NCI-H1105 treated with DMSO at 0.1 percent for 48 hours (cell line): Measurements from ENCODE around the gene RPRD1B.

Experiments used
- DNase-seq: peaks from one replicate; lab custom pipeline; 2025; lab: John Stamatoyannopoulos, UW

RPRD1B gene

DNA sequence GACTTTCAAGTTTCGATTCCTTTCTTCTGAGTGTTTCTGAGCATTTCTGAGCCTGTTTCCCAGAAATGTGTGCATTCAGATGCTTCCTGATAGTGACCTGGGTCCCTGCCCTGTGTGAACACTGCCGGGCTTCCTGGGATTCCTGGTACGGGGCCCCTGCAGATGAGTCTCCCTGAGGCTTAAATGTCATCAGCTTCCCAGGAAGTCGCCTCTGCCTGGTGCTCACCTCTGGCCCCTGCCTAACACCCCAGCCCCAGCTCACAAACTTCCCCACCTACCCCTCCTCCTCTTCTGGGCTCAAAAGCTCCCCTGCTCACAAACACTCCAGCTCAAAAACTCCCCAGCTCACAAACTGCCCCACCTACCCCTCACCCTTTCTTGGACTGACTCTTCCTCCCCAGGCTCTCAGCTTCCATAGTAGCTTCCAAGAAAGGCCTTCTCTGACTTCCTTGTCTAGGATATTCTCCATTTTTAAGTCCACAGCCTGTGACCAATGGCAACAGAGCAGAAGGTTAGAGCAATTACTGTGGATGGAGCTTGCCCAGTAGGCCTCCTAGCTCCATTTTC lies 89.6 kb downstream of the RPRD1B start:
- DNase-seq: no peak

DNA sequence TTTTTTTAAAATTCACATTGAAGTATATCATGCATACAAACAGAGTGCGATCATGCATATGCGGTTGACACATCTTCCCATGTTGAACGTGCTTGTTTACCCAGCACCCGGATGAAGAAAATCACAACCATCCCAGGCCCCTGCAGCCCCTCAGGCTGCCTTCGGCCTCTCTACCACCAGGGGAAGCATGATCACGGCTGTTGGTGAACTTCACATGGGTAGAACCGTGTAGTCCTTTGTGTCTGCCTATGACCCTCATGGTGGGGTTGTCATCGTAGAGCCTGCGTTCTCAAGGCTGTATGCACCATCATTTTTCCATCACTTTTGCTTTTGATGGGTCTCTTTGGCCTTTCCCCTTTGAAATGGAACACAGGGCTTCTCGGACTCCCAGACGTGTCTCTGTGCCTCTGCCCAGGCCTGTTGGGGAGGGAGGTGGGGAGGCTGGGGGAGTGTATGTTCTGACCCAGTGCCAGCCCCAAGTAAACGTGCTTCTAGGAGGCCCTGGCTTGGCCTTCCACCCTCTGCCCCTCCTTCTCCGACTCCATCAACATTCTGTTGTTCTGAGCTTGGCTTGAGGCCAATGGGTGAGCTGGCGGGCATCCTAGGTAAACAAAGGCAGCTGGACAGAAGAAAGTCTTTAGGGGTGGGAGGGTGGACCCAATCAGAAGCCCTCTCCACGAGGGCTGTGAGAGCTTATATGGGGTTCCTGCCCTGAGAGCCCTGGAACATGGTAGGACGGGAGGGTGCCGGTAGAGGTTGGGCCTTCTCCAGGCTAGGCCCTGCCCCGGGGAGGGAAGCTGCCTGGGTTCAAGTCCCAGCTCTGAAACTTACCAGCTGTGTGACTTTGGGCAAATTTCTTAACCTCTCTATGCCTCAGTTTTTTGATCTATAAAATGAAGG lies 91.9 kb downstream of the RPRD1B start:
- DNase-seq: peak; percentile 97

DNA sequence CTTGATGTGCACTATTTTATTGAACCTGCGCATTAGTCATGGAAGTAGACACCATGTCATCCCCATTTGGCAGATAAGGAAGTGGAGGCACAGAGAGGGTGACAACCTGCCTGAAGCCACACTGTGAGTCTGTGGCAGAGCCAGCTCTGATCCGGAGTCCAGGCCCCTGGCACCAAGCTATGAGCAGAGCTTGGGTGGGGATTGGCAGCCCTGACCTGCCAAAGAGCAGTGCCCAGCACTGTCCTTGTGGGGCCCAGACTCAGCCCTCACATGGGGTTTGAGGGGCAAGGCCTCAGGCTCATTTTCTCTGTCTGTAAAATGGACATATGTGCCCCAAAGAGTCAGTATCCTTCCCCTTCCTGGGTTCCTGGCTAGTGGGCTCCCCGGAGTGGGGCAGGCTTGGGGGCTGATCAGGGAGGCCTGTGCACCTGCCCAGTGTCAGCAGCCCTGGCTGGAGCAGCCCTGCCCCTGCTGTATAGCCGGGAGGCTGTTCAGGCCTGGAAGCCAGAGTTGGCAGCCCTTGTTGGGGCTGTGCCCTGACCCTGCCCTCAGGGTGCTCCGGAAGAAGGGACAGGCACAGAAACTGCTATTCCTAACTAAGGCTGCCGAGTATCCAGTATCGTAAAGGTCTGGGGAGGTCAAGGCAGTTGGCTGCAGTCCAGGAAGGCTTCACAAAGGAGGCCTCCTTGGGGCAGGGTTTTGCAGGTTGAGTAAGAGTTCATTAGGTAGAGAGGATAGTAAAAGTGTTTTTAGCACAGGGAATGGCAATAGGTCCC lies 92.8 kb downstream of the RPRD1B start:
- no peak for DNase-seq

DNA sequence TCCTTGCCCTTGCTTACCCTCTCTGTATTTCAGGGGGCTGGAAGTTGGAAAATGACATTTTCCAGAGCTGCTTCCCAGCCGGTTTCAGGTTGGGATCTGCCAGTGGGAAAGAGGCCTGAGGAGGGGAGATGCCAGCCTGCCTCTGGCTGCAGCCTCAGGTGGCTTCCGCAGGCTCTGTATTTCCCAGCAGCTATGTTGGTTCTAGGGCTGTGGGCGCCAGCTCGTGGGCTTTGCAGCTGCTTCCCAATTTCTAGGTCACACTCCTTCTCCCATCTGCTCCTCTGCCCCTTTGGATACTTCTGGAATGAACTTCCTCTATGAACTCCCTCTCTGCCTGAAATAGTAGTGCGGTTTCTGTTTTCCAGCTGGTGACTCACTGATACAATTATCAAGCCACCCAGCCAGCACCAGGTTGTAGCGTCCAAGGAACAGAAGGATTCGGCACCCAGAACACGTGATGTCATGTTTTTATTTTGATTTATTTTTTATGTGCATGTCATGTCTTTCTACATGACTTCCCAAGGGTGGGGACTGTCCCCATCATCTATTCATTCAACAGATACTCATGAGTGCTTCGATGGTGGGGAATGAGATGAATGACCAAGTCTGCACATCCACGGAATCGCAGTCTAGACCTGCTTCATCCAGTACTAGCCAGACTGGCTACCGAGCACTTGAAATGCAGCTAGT lies 93.5 kb downstream of the RPRD1B start:
- no peak for DNase-seq

DNA sequence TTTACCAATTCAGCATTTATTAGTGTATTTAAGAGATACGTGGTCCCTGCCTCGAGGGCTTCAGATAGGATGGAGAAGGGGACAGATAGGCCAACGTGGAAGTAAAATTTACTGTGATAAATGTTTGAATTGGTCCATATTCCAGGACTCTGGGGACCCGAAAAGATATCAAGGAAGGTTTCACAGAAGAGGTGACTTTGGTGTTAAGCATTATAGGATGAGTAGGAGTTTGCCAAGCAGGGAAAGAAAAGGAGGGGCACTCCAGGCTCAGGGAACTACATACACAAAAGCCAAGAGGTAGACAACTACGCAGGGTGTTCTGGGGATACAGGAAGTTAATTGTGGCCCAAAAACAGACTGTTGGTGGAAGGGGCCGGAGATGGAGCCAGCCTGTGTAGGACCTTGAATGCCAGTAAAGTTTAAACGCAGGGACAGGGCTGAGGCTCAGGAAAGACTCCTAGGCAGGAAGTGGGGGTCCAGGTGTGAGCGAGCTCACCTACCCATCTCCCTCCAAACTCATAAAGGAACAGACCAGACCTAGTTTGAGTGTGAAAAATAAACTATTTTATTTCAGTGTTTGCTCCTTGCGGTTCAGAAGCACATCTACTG lies 94.5 kb downstream of the RPRD1B start:
- DNase-seq: no peak

DNA sequence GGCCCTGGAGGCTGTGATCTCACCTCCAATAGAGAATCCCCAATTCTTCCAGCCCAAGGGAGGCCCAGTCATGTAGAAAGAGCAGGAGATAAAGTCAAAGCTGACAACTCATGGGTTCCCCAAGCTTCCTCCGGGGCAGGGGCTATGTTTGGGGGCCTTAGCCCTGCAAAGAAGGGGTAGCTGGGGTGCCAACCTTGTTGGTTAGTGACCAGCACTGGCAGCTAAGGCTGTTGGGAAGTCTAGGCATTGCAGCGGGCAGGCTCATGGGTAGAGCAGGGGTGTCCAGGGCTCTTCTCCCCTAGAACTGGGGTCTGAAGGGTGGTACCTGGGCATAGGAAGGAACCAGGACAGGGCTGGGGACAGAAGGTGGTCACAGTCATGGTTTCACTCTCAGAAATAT lies 95.1 kb downstream of the RPRD1B start:
- no peak for DNase-seq

DNA sequence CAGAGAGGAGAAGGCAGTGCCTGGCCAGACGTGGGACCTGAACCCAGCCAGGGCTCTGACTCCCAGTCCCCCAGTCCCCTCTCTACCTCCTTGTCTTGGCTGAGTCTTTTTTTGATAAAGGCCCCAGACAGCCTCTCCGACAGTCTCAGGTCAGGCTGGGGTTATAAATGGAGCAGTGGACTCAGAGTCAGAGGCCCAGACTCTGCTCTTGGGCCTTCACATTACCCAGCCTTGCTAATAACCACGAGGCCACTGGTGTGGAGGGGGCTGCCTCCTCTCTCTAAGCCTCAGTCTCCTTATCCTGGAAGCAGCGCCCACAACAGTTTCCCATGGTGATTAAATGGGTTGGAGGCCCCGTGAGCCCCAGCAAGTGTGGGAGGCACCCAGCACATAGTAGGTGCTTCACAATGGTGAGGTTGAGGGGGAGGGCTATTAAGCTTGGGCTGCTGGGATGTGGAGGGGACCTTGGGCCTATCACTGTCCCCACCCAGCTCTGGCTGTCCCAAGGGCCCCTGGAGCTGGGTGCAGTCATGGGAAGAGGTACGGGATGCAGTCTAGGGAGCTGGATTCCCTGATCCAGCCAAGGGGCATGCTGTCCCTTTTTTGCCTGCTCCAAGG lies 95.8 kb downstream of the RPRD1B start:
- DNase-seq: no peak

DNA sequence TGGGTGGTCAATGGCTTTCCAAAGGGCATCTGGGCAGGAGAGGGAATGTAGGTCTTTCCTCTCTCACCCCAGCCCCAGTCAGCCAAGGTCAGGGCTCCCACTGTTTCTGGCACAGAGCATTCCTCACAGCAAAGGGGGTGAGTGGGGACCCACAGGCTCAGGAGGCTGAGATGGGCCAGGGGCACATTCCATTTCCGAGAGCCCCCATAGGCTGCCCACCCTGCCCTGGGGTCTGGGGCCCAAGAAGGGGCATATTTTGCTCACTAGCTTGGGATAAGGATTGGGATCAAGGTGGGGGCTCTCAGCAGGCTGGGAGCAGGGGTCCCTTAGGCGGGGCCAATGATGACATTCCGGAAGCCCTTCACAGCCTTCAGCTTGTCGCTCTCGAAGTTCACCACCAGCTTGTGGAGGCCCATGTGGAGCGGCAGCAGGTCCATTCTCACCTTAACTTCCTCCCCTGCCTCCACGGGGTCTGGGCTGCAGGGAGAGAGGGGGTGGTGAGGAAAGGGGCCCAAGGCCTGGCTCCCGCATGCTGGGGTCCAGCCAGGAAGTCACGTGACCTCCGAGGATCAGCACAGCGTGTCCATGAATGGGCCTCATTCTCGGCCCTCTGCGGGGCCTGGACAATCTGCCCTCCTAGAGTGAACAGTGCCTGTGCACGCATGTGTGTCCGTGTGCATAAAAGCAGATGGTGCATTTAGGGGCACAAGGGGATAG lies 96.5 kb downstream of the RPRD1B start:
- no peak for DNase-seq

DNA sequence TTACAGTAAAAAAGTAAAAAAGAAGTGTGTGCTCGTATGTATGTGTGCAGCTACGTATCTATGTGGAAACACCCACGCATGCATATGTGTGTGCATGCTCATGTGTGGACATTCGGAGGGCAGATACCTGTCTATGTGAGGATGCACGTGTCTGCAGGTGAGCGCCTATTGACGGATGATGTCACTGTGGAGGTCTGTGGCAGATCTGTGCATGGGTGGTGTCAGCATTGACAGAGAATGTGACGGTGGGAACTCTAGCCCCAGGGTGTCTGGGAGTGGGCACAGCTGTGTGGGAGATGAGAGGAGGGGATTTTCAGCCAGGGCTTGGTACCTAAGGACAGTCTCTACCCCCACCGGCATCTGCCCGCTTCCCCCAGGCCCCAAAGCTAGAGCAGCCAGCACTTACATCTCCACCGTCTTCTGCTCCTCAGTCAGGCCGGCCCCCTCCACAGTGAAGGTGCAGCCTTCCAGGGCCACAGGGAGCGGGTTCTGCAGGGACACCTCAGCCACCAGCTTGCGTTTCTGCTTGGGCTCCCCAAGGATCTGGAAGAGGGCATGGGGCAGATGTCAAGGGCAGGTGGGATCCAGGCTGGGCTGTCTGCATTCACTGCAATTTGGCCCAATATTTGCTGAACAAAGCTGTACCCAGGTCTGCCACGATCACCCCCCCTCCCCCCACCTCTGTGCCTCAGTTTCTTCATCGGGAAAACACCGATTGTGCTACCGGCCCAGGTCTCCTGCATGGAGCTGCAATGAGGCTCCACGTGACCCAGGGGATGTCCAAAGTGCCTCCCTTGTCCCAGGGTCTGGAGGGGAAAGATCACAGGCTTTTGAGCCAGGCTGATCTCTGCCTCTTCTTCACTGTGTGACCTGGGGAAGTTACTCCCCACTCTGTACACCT lies 97.4 kb downstream of the RPRD1B start:
- DNase-seq: no peak

DNA sequence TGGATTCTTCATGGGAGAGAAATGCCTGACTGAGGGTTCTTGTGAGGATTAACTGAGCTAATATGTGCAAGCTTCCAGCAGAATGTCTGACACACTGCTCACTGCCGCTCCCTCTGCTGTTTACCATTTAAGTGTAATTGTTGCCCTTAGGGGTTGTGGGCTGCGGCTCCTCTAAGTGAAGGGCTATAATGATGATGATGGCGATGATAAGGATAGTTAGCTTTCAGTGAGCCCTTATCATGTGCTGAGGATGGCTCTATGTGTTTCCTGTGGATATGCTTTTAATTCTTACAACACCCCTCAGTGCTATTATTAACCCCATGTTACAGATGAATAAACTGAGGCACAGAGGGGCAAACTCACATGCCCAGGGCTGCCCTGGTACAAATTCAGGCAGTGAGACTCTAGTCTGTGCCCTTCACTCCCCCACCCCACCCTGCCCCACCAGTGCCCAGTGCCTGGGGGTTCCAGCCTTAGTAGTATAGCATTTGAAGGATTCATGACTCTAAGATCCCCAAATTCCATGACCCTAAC lies 98.1 kb downstream of the RPRD1B start:
- DNase-seq: no peak

DNA sequence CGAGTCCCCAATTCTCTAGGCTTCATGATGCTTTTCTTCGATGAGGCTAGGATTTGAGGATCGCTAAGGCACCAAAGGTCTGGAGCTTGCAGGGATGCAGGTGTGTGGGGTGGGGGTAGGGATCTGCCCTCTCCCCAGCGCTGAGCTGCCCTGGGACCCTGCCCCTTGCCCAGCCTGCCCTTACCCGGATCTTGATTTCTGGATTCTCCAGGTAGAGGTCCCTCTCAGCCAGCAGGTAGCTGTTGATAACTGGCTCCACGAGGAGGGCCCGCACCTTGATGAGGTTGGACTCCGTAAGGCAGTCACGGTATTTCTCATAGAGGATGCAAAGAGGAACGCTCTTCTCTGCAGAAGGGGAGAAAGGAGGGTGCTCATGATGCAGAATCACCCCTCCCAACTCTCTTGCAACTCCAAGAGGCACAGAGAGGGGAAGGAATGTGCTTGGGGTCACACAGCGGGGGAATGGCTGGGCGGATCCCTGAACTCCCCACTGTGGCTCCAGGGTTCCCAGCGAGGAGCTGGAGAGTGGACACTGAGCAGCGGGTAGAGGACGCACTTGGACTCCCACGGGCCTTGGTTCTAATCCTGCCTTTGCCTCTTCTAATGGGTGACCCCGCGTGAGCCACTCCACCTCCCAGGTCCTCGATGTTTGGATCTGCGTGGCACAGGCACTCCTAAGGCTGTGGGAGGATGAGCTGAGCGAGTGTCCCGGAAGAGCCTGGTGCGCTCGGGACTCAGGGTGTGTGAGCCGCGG lies 98.8 kb downstream of the RPRD1B start:
- no peak for DNase-seq

DNA sequence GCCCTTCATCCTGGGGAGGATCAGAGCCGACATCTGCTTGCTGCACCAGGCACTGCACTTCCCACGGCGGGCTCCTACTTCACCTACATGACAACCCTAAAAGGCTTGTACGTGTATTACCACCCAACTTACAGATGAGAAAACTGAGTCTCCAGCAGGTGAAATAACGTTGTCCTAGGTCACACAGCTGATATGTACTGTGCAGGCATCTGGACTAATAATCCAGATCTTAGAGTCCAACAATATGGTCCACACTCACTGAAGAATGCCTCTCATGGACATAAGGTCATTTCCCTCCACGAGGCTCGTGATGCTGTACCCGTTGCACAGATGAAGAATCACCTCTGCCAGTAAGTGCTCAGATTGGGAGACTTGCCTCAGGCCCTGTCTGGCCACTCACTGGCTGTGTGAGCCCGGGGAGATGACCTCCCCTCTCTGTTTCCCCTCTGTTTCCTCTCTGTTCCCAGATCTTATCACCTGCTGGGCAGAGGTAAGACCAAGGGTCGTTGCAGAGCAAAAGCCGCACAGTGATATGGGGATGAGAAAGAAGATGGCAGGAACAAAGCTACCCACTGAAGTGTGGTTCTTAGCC lies 99.5 kb downstream of the RPRD1B start:
- DNase-seq: no peak

DNA sequence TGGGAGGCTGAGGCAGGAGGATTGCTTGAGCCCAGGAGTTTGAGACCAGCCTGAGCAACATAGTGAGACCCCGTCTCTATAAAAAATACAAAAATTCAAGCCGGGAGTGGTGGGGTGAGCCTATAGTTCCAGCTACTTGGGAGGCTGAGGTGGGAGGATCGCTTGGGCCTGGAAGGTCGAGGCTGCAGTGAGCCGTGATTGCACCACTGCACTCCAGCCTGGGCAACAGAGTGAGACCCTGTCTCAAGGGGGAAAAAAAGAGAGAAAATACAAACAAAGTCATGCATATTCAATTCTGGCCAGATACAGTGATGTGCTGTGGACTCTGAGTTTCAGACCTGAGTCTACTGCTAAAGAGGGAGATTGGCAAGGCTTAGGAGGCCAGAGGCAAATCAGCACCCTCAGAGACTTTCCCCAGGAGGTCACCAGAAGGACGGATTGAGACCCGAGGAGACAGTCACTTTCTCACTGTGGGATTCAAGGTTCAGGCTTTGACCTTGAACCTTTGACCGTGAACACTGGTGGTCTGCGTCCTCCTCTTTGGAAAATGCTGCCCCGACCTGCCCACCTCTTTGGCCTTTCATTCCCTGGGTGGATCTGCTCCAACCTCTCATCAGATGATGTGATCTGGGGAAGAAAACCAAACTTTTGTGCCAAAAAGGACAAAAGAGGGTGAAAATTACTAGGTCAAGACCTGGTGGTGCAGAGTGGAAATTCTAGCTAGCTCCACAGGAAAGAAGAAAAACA lies 100.3 kb downstream of the RPRD1B start:
- DNase-seq: no peak

DNA sequence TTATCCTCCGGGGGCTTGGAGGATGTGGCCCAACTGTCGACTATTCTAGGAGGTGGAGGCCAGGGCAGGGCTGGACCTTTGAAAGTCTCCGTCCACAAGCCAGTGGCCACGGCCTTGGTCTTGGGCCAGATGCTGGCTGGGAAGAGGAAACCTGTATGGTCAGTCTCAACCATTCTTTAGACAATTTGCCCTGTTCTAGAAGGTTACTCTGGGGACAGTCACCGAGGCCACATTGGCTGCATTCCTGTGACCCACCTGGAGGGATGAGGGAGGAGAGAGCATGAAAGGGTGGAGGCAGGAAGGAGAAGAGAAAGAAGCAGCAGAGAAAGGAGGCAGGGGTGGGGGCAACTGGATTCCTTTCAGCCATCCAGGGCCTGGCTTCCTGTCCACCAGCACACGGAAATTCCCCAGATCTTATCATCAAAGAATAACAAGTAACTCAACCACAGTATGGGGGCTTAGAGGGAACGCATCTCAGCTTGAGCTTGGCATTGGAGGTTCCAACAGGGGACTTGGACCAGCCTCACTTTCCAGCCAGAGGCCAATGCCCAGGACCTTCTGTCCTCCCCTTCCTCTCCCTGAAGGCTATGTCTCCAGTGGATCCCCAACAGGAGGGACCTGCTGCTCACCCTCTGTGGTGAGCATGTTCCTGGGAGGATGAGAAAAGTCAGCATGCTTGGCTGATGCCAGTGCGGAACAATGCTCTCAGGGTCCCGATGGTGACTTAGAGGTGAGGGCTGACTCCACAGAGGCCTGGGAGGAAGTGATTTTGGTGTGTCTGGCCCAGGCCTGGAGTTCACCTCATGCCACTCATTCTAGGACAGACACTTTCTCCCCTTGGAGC lies 101.1 kb downstream of the RPRD1B start:
- no peak for DNase-seq

DNA sequence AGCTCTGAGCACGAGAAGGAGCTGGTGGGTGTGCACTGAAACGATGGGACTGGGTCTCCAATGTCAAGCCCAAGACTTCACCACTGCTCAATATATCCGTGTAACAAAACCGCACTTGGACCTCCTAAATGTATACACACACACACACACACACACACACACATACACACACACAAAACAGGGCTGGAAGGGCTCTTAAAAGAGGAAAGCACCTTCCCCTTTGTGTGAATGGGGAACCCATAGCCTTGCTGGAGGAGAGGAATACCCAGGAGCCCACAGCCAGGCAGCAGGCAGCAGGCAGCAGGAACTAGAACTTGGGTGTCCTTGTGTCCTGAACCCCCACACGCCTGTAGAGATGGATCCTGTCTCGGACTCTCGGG lies 101.7 kb downstream of the RPRD1B start:
- DNase-seq: no peak

DNA sequence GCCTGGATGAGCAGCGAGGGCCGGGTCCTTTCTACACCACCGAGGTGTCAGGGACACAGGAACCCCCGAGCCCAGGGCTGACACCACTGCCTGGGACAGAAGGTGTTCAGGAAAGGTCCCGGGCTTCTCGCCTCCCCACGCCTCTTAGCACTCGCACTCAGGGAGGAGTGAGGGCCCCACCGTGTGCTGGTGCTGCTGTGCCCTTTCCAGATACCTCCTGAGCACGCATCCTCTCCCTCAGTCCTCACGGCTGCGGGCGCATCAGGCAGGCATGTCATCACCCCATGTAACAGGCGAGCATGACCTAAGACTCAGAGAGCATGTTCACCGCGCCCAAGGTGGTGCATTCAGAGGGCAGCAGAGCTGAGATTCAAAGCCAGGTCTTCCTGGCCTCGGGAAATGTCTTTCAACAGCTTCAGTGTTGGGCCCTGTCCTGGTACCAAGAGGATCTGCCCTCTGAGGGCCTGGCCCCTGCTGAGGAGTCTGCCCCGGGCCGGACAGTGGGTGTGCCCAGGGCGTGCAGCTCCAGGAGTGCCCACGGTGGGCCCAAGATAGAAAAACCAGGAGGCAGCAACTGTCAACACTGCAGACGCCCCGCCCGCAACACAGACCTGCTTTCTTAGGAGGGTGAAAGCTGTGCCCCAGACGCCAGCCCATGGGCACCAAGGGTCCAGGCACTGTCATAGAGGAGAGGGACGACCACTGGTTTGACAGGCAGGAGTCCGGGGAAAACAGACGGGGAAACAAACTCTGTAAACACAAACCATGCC lies 102.3 kb downstream of the RPRD1B start:
- DNase-seq: no peak
